ENCODE measurements around the gene LHFPL2. TPM values are rescaled to one million over a fixed set of nuclear protein-coding genes. Genes with fewer than 3 reads are reported as not detected.

The LHFPL2 gene
- total and polyA plus RNA-seq, 2 of the 4 experiments (the other 2 are of a cell fraction) = 6.5 to 11.3 TPM

- Histone ChIP-seq H3K56ac (ENCODE audit: extremely low read depth, insufficient read depth, low read length) (no peak overlapping the region), H2BK20ac (ENCODE audit: low read depth, low read length) (no peak overlapping the region), H3K4me2 (ENCODE audit: low read depth, low read length) (no peak overlapping the region), H3K27me3 (ENCODE audit: control insufficient read depth, insufficient read depth, low read length) (no peaks in the 10 kb centered on the region), H3K4me1 (ENCODE audit: control insufficient read depth, insufficient read depth, low read length) (peaks cover 32% of the 10 kb centered on the region), H4K91ac (ENCODE audit: insufficient read depth, low read depth, low read length) (no peak overlapping the region), H3K9me1 (ENCODE audit: insufficient read depth, low read length) (peaks cover 30% of the 10 kb centered on the region), H2BK120ac (ENCODE audit: low read depth, low read length) (no peak overlapping the region), H3K9ac (ENCODE audit: low read depth, low read length) (no peak overlapping the region), H2BK15ac (ENCODE audit: low read depth, low read length) (0 out of 3 replicates have a peak overlapping the region, but pooled peaks have one; percentile 13), H3K23ac (ENCODE audit: low read depth, low read length) (no peak overlapping the region), H2BK5ac (ENCODE audit: low read depth, low read length, poor library complexity, severe bottlenecking) (no peak overlapping the region), H3K4ac (ENCODE audit: low read depth, low read length) (0 out of 2 replicates have a peak overlapping the region, but pooled peaks have one; percentile 15), H3K79me1 (ENCODE audit: low read depth in 1 of 2, low read length in 2 of 2) (peaks cover 44 to 87% of the 10 kb centered on the region in 2 experiments), H4K8ac (ENCODE audit: low read depth in 2 of 2, low read length in 2 of 2) (no peak overlapping the region), H3K14ac (replicated peaks; ENCODE audit: low read depth, low read length) (no peak overlapping the region), H4K5ac (ENCODE audit: low read depth, low read length) (no peak overlapping the region), H2AK5ac (ENCODE audit: low read depth, low read length) (peak overlapping the region; percentile 7; the same call in 1 of the 2 replicates), H2AFZ (replicated peaks; ENCODE audit: low read length, poor library complexity) (no peak overlapping the region), H3K36me3 (ENCODE audit: control insufficient read depth, insufficient read depth, low read length) (peaks cover 9% of the 10 kb centered on the region), H4K20me1 (ENCODE audit: insufficient read depth, low read length) (peaks cover 21% of the 10 kb centered on the region; the same call in 1 of the 2 replicates), H3K27ac (ENCODE audit: insufficient read depth, low read length) (no peak overlapping the region), H3K18ac (ENCODE audit: low read depth, low read length) (no peak overlapping the region), H3K9me3 (ENCODE audit: control insufficient read depth, insufficient read depth, low read length) (no peaks in the 10 kb centered on the region), H3K4me3 (ENCODE audit: insufficient read depth, low read depth, low read length) (no peak overlapping the region), H2AK9ac (replicated peaks; ENCODE audit: low read depth, low read length, poor library complexity) (no peak overlapping the region)
- ATAC-seq (ENCODE audit: low read depth) = no peak
- ChIA-PET POLR2A (ENCODE audit: unreplicated experiment) (no interaction called here), CTCF (interaction anchor here (1.1 kb wide), 1 partner anchor 83 kb away, joined by 4 read pairs; no protein-coding TSS in a partner anchor)
- no CpG with 5 or more reads among the region's 1 CpG for WGBS, 2 experiments (ENCODE audit: extremely low coverage in 2 of 2, insufficient read length in 1 of 2)
- in situ Hi-C loops (cut with MboI; ENCODE audit: low sequenced_read_pairs) = no loop called here
- no peak for TF ChIP-seq POLR2A (IDR thresholded peaks at IDR 0.05; ENCODE audit: low read depth, low read length)
- no peak for TF ChIP-seq RCOR1 (IDR thresholded peaks at IDR 0.05; ENCODE audit: insufficient replicate concordance, low read length)
- TF ChIP-seq FOS (IDR thresholded peaks at IDR 0.05; ENCODE audit: low read depth, low read length) = no peak
- TF ChIP-seq ELK1 (IDR thresholded peaks at IDR 0.05; ENCODE audit: borderline replicate concordance, low read depth, low read length) = no peak
- no peak for TF ChIP-seq MXI1 (IDR thresholded peaks at IDR 0.05; ENCODE audit: borderline replicate concordance, low read depth, low read length)
- TF ChIP-seq SMC3 (IDR thresholded peaks at IDR 0.05; ENCODE audit: low read depth, low read length) = no peak
- no peak for TF ChIP-seq CHD1 (IDR thresholded peaks at IDR 0.05; ENCODE audit: low read depth, low read length)
- TF ChIP-seq NFE2L2 (IDR thresholded peaks at IDR 0.05; ENCODE audit: low read depth, low read length) = no peak
- TF ChIP-seq CEBPB (IDR thresholded peaks at IDR 0.05; ENCODE audit: low read depth, low read length) = no peak
- TF ChIP-seq MAFK (IDR thresholded peaks at IDR 0.05; ENCODE audit: low read depth, low read length) = no peak
- TF ChIP-seq RAD21 (IDR thresholded peaks at IDR 0.05; ENCODE audit: low read length) = no peak
- no peak for TF ChIP-seq BHLHE40 (IDR thresholded peaks at IDR 0.05; ENCODE audit: low read depth, low read length)
- TF ChIP-seq RFX5 (IDR thresholded peaks at IDR 0.05; ENCODE audit: low read depth, low read length) = no peak
- no peak for TF ChIP-seq USF2 (IDR thresholded peaks at IDR 0.05; ENCODE audit: low read depth, low read length)
- no peak for TF ChIP-seq CTCF (conservative IDR thresholded peaks at IDR 0.05; ENCODE audit: low read depth, low read length)
- no peak for TF ChIP-seq MAZ (IDR thresholded peaks at IDR 0.05; ENCODE audit: borderline replicate concordance, low read depth, low read length)
- dilution Hi-C loops (cut with HindIII; ENCODE audit: low sequenced_read_pairs, unreplicated experiment) = no loop called here
- intact Hi-C loops (cut with micrococcal nuclease) = no loop called here
- DNase-seq = no peak
- no TSS peak for BruUV-seq (replicated peaks)
Measured at GRCh38 chr5:78543916-78544315, 104.7 kb downstream of the LHFPL2 start.

Data from IMR-90 (cell line).